GM23338 (cell line): ENCODE results near the gene RSPH10B. TPM values are rescaled to one million over a fixed set of nuclear protein-coding genes. Genes with fewer than 3 reads are reported as not detected.

ENCODE experiments used
- ATAC-seq: fragments of 200-7000 bp; cut with Tn5 transposase; 3 replicates; pipeline ENCODE4 v1.9.1; 2020
- DNase-seq: peaks from one replicate; pipeline ENCODE4 v3.0.0-alpha.2; 2015; ENCODE audit warnings: low spot score
- H2AFZ ChIP-seq: fragments of 200-600 bp; sonication (generic); 2 replicates; pipeline ENCODE4 v1.8.0; 2016; ENCODE audit warnings: antibody characterized with exemption, mild to moderate bottlenecking, moderate library complexity
- H3F3A ChIP-seq: fragments of 200-600 bp; sonication (generic); replicated peaks from 2 replicates; pipeline ENCODE4 v1.8.0; 2017; ENCODE audit warnings: antibody characterized with exemption, mixed run types, low read depth
- H3K27ac ChIP-seq: fragments of 200-600 bp; sonication (generic); 2 replicates; pipeline ENCODE4 v1.6.1; 2016; ENCODE audit warnings: low read depth
- H3K27me3 ChIP-seq: fragments of 200-600 bp; sonication (generic); 2 replicates; pipeline ENCODE4 v1.8.0; 2016; ENCODE audit warnings: mild to moderate bottlenecking, mixed run types, moderate library complexity; ENCODE audit not compliant: insufficient read depth
- H3K36me3 ChIP-seq: fragments of 200-600 bp; sonication (generic); 2 replicates; pipeline ENCODE4 v1.8.0; 2016; ENCODE audit warnings: mild to moderate bottlenecking; ENCODE audit not compliant: insufficient read depth
- H3K4me1 ChIP-seq: fragments of 200-600 bp; sonication (generic); 2 replicates; pipeline ENCODE4 v1.8.0; 2016; ENCODE audit warnings: mild to moderate bottlenecking, moderate library complexity; ENCODE audit not compliant: insufficient read depth
- H3K4me2 ChIP-seq: fragments of 200-600 bp; sonication (generic); 2 replicates; pipeline ENCODE4 v1.7.1; 2017; ENCODE audit warnings: mixed run types
- H3K4me3 ChIP-seq: fragments of 200-600 bp; sonication (generic); 2 replicates; pipeline ENCODE4 v1.6.1; 2016; ENCODE audit warnings: mixed run types
- H3K79me2 ChIP-seq: fragments of 200-600 bp; sonication (generic); replicated peaks from 2 replicates; pipeline ENCODE4 v1.8.0; 2017; ENCODE audit warnings: mild to moderate bottlenecking; ENCODE audit not compliant: insufficient read depth
- H3K9me2 ChIP-seq: fragments of 200-600 bp; sonication (generic); 2 replicates; pipeline ENCODE4 v1.8.0; 2017; ENCODE audit not compliant: insufficient read depth
- H4K20me1 ChIP-seq: fragments of 200-600 bp; sonication (generic); replicated peaks from 2 replicates; pipeline ENCODE4 v1.8.0; 2017; ENCODE audit warnings: mild to moderate bottlenecking; ENCODE audit not compliant: insufficient read depth
- H3K27ac Mint-ChIP-seq: 2 replicates; pipeline ENCODE4 v1.8.0; 2020; ENCODE audit warnings: inconsistent platforms, mild to moderate bottlenecking, moderate library complexity, mixed read lengths
- H3K27me3 Mint-ChIP-seq: 3 replicates; pipeline ENCODE4 v1.8.0; 2022; ENCODE audit warnings: low read depth, mild to moderate bottlenecking, moderate library complexity, mixed read lengths, inconsistent platforms; ENCODE audit not compliant: insufficient read depth, poor library complexity
- H3K36me3 Mint-ChIP-seq: 3 replicates; pipeline ENCODE4 v1.8.0; 2021; ENCODE audit warnings: low read depth, mild to moderate bottlenecking, inconsistent platforms, moderate library complexity, mixed read lengths
- H3K4me1 Mint-ChIP-seq: 3 replicates; pipeline ENCODE4 v1.8.0; 2020; ENCODE audit warnings: mild to moderate bottlenecking, inconsistent platforms, mixed read lengths
- H3K4me3 Mint-ChIP-seq: 3 replicates; pipeline ENCODE4 v1.8.0; 2021; ENCODE audit warnings: moderate library complexity, mild to moderate bottlenecking, inconsistent platforms, mixed read lengths
- H3K9me3 Mint-ChIP-seq: 3 replicates; pipeline ENCODE4 v1.8.0; 2020; ENCODE audit warnings: moderate library complexity, mild to moderate bottlenecking, inconsistent platforms, mixed read lengths
- CREB1 ChIP-seq: fragments of 250-450 bp; sonication (Bioruptor Pico); IDR thresholded peaks from 2 replicates; pipeline ENCODE4 v1.5.0; 2020; ENCODE audit warnings: low read depth, mild to moderate bottlenecking, moderate library complexity
- ETS1 ChIP-seq: IDR thresholded peaks from 2 replicates; pipeline ENCODE4 v1.6.1; 2016; ENCODE audit warnings: antibody characterized with exemption
- EZH2 ChIP-seq: fragments of 200-600 bp; sonication (generic); IDR thresholded peaks from one replicate; pipeline ENCODE4 v1.8.0; 2017; ENCODE audit warnings: antibody characterized with exemption, mild to moderate bottlenecking, low read depth; ENCODE audit not compliant: unreplicated experiment
- EZH2phosphoT487 ChIP-seq: fragments of 200-600 bp; sonication (generic); IDR thresholded peaks from one replicate; pipeline ENCODE4 v1.8.1; 2018; ENCODE audit warnings: antibody characterized with exemption; ENCODE audit not compliant: unreplicated experiment
- NANOG ChIP-seq: IDR thresholded peaks from 2 replicates; pipeline ENCODE4 v1.6.1; 2016; ENCODE audit warnings: antibody characterized with exemption, borderline replicate concordance
- POLR2AphosphoS5 ChIP-seq: IDR thresholded peaks from 2 replicates; pipeline ENCODE4 v1.6.1; 2016; ENCODE audit warnings: antibody characterized with exemption, low read depth
- ZNF114 ChIP-seq: fragments of 250-450 bp; sonication (Bioruptor Pico); IDR thresholded peaks from 2 replicates; pipeline ENCODE4 v1.5.0; 2020; ENCODE audit warnings: mild to moderate bottlenecking, moderate library complexity
- ZNF331 ChIP-seq: fragments of 250-450 bp; sonication (Bioruptor Pico); IDR thresholded peaks from 2 replicates; pipeline ENCODE4 v1.5.0; 2020; ENCODE audit warnings: low read depth, mild to moderate bottlenecking, moderate library complexity
- ZNF462 ChIP-seq: fragments of 250-450 bp; sonication (Bioruptor Pico); IDR thresholded peaks from 2 replicates; pipeline ENCODE4 v1.5.0; 2020; ENCODE audit warnings: mild to moderate bottlenecking, moderate library complexity
- polyA plus RNA-seq: library from polyadenylated mRNA; unstranded; fragments of >200 nt; fragmentation: Nextera tagmentation; extraction: Ambion mirVana; gene quantifications from 2 replicates; pipeline ENCODE4 v1.2.1, GENCODE V29; 2016
- total RNA-seq: library from RNA; depleted of rRNA; stranded (reverse); fragments of >200 nt; shearing (Covaris generic); gene quantifications from 2 replicates; pipeline ENCODE4 v1.2.3, GENCODE V29; 2014

RSPH10B gene
- total and polyA plus RNA-seq, 2 experiments from 2014 or later = 0.99 to 5.9 TPM

- H3K9me2 ChIP-seq = no peaks in the 10 kb centered on the region
- DNase-seq (no peak), ATAC-seq (no peak)
- peaks cover 94% of the 10 kb centered on the region for H3K36me3 Mint-ChIP-seq
- H3K79me2 ChIP-seq = peaks cover 46% of the 10 kb centered on the region
- H3F3A ChIP-seq = 0 out of 2 replicates have a peak, but pooled peaks cover 4% of the 10 kb centered on the region
- H3K4me3 ChIP-seq = no peak overlapping the region
- peaks cover 9% of the 10 kb centered on the region; the same call in 2 of the 3 replicates for H3K4me1 Mint-ChIP-seq
- peaks cover 55% of the 10 kb centered on the region for H3K36me3 ChIP-seq
- H3K4me3 Mint-ChIP-seq = no peak overlapping the region
- H3K27me3 ChIP-seq = no peaks in the 10 kb centered on the region
- H3K4me1 ChIP-seq = peaks cover 3% of the 10 kb centered on the region; the same call in 1 of the 2 replicates
- H3K27ac Mint-ChIP-seq = peak overlapping the region; percentile 84
- H3K9me3 Mint-ChIP-seq = no peaks in the 10 kb centered on the region; the same call in 2 of the 3 replicates
- H3K27me3 Mint-ChIP-seq = peaks cover 5% of the 10 kb centered on the region
- peaks cover 34% of the 10 kb centered on the region for H4K20me1 ChIP-seq
- no peak overlapping the region for H3K27ac ChIP-seq
- H3K4me2 ChIP-seq = no peak overlapping the region
- H2AFZ ChIP-seq = no peak overlapping the region
- TF ChIP-seq EZH2phosphoT487 (no peak), ZNF114 (CRISPR knock-in tag) (no peak), POLR2AphosphoS5 (no peak), CREB1 (no peak), ZNF331 (no peak), NANOG (no peak)
These were observed 45.6 kb upstream of the RSPH10B start for GRCh38 chr7:6015917-6016652.

- Histone ChIP-seq H3K27me3 (no peaks in the 10 kb centered on the region), H3K4me3 (no peak overlapping the region), H3K27ac (no peak overlapping the region), H3K36me3 (peaks cover 25% of the 10 kb centered on the region), H2AFZ (no peak overlapping the region), H3K9me2 (no peaks in the 10 kb centered on the region), H3F3A (no peaks in the 10 kb centered on the region), H3K4me1 (peaks cover 11% of the 10 kb centered on the region; the same call in 1 of the 2 replicates), H4K20me1 (peaks cover 35% of the 10 kb centered on the region), H3K79me2 (peaks cover 72% of the 10 kb centered on the region), H3K4me2 (no peak overlapping the region)
- DNase-seq = no peak
- no peaks in the 10 kb centered on the region; the same call in 2 of the 3 replicates for H3K9me3 Mint-ChIP-seq
- H3K36me3 Mint-ChIP-seq = peaks cover 70% of the 10 kb centered on the region
- no peak for ATAC-seq
- H3K4me3 Mint-ChIP-seq = no peak overlapping the region; the same call in 2 of the 3 replicates
- peaks cover 18% of the 10 kb centered on the region for H3K4me1 Mint-ChIP-seq
- peaks cover 5% of the 10 kb centered on the region for H3K27me3 Mint-ChIP-seq
- H3K27ac Mint-ChIP-seq = peak overlapping the region; percentile 34; the same call in 1 of the 2 replicates
- TF ChIP-seq ZNF114 (CRISPR knock-in tag) (no peak), EZH2 (no peak), ZNF331 (no peak), EZH2phosphoT487 (no peak), CREB1 (no peak), POLR2AphosphoS5 (no peak), NANOG (no peak), ZNF462 (CRISPR knock-in tag) (no peak), ETS1 (no peak)
These were observed 42.0 kb upstream of the RSPH10B start for GRCh38 chr7:6012355-6013104.
